Tibial nerve (tissue), 4 donors: ENCODE data around the gene CACNA1B. TPM values are rescaled to one million over a fixed set of nuclear protein-coding genes. Genes with fewer than 3 reads are reported as not detected.

Experiments used
- DNase-seq, 2 donors: peaks; one replicate each; pipeline ENCODE4 v3.0.0-alpha.2; 2019; ENCODE audit warnings: low spot score in 2 of 2
- H3K27ac ChIP-seq, 4 donors: fragments of 200-600 bp; sonication (generic) in 3 of 4; one replicate each; pipeline ENCODE4 v1.5.1; 2017 to 2019; ENCODE audit warnings: mild to moderate bottlenecking in 1 of 4
- H3K27me3 ChIP-seq, 2 donors: fragments of 200-600 bp; sonication (generic) in 1 of 2; one replicate each; pipeline versions ENCODE4 v1.5.1 to v1.6.0; 2017 to 2019
- H3K36me3 ChIP-seq, 3 donors: fragments of 200-600 bp; sonication (generic); one replicate each; pipeline ENCODE4 v1.5.1; 2018 to 2019
- H3K4me1 ChIP-seq, 4 donors: fragments of 200-600 bp; sonication (generic) in 3 of 4; one replicate each; pipeline ENCODE4 v1.5.1; 2017 to 2019
- H3K4me3 ChIP-seq, 4 donors: fragments of 200-600 bp; sonication (generic) in 3 of 4; one replicate each; pipeline ENCODE4 v1.5.1; 2017 to 2019; ENCODE audit warnings: mild to moderate bottlenecking in 1 of 4, moderate library complexity in 1 of 4
- H3K9me3 ChIP-seq, 4 donors: fragments of 200-600 bp; sonication (generic) in 3 of 4; one replicate each; pipeline ENCODE4 v1.5.1; 2017 to 2019
- EP300 ChIP-seq, 2 donors: sonication (generic); formaldehyde crosslinking; IDR thresholded peaks; one replicate each; pipeline ENCODE4 v1.6.1; 2017; ENCODE audit warnings: antibody characterized with exemption in 2 of 2, mild to moderate bottlenecking in 1 of 2
- POLR2A ChIP-seq, 2 donors: fragments of 450-650 bp; IDR thresholded peaks; one replicate each; pipeline ENCODE4 v1.6.1; 2017; ENCODE audit warnings: antibody characterized with exemption in 2 of 2, mild to moderate bottlenecking in 2 of 2, moderate library complexity in 2 of 2
- WGBS, 2 donors: methylation state at CpG; one replicate each; pipeline ENCODE4 v1.1.5; 2018; 5-methylcytosine and 5-hydroxymethylcytosine counted together
- total RNA-seq, 4 donors: library from RNA; depleted of rRNA; stranded (reverse); fragments of >200 nt; gene quantifications; one replicate each; pipeline ENCODE4 v1.1.0, GENCODE V29; 2016
- TF ChIP-seq, protein P1 (sequence below), 5 experiments: fragments of 200-600 bp in 3 of 5; fragments of 450-650 bp in 2 of 5; sonication (generic) in 3 of 5; IDR thresholded peaks; one replicate each; pipeline ENCODE4 v1.5.1; 2016 to 2019; ENCODE audit warnings: antibody characterized with exemption in 5 of 5, mild to moderate bottlenecking in 3 of 5, moderate library complexity in 2 of 5

Gene CACNA1B
- total RNA-seq, 4 donors from 2014 or later = under 0.01 TPM; not detected in 2

GRCh38 chr9:138042146-138042545 lies 164.6 kb downstream of the CACNA1B start:
- no peak for TF ChIP-seq EP300 (IDR thresholded peaks at IDR 0.05)
- no peak for TF ChIP-seq POLR2A (IDR thresholded peaks at IDR 0.05)
- H3K4me1 ChIP-seq = no peaks in the 10 kb centered on the region
- H3K4me3 ChIP-seq = no peak overlapping the region
- H3K27ac ChIP-seq = no peak overlapping the region
- no peaks in the 10 kb centered on the region for H3K9me3 ChIP-seq
- WGBS, 2 donors = 84 to 86% methylated on average over 7 of the region's 7 CpGs
- no peaks in the 10 kb centered on the region for H3K27me3 ChIP-seq
- H3K36me3 ChIP-seq = no peaks in the 10 kb centered on the region
- no peak for DNase-seq

- 48 to 64% methylated on average over 8 of the region's 8 CpGs for WGBS, 2 donors
- DNase-seq = no peak
- H3K27me3 ChIP-seq = no peaks in the 10 kb centered on the region
- H3K9me3 ChIP-seq = no peaks in the 10 kb centered on the region
- H3K4me3 ChIP-seq = no peak overlapping the region
- TF ChIP-seq POLR2A (IDR thresholded peaks at IDR 0.05) (no peak), EP300 (IDR thresholded peaks at IDR 0.05) (no peak)
- TF ChIP-seq, protein P1, sequence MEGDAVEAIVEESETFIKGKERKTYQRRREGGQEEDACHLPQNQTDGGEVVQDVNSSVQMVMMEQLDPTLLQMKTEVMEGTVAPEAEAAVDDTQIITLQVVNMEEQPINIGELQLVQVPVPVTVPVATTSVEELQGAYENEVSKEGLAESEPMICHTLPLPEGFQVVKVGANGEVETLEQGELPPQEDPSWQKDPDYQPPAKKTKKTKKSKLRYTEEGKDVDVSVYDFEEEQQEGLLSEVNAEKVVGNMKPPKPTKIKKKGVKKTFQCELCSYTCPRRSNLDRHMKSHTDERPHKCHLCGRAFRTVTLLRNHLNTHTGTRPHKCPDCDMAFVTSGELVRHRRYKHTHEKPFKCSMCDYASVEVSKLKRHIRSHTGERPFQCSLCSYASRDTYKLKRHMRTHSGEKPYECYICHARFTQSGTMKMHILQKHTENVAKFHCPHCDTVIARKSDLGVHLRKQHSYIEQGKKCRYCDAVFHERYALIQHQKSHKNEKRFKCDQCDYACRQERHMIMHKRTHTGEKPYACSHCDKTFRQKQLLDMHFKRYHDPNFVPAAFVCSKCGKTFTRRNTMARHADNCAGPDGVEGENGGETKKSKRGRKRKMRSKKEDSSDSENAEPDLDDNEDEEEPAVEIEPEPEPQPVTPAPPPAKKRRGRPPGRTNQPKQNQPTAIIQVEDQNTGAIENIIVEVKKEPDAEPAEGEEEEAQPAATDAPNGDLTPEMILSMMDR (IDR thresholded peaks at IDR 0.05) = no peak
- no peaks in the 10 kb centered on the region for H3K36me3 ChIP-seq
- no peak overlapping the region for H3K27ac ChIP-seq
- H3K4me1 ChIP-seq = no peaks in the 10 kb centered on the region
Observed at GRCh38 chr9:138042640-138043039, 165.1 kb downstream of the CACNA1B start.

DNA sequence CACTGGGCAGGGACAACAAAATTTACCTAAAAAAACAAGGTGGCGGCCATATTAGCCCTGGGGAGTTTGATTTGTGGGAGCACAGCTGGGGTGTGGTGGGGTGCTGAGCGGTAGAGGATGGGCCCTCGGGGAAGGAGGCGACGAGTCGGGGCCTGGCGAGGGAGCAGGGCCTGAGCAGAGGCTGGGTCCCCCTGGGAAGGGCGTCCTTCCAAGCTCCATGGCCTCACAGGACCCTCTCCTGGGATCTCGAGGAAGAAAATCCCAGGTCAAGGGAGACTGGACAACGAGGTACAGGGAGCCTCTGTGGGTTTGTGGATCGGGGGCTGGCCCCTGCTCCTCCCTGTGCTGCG lies 165.5 kb downstream of the CACNA1B start:
- Histone ChIP-seq H3K36me3 (no peaks in the 10 kb centered on the region), H3K4me3 (no peak overlapping the region), H3K27ac (no peak overlapping the region), H3K4me1 (no peaks in the 10 kb centered on the region), H3K27me3 (no peaks in the 10 kb centered on the region), H3K9me3 (no peaks in the 10 kb centered on the region)
- TF ChIP-seq, protein P1 (IDR thresholded peaks at IDR 0.05) = no peak
- TF ChIP-seq EP300 (IDR thresholded peaks at IDR 0.05) (no peak), POLR2A (IDR thresholded peaks at IDR 0.05) (no peak)
- no peak for DNase-seq
- WGBS, 2 donors = 77 to 90% methylated on average over 11 to 12 of the region's 12 CpGs

DNA sequence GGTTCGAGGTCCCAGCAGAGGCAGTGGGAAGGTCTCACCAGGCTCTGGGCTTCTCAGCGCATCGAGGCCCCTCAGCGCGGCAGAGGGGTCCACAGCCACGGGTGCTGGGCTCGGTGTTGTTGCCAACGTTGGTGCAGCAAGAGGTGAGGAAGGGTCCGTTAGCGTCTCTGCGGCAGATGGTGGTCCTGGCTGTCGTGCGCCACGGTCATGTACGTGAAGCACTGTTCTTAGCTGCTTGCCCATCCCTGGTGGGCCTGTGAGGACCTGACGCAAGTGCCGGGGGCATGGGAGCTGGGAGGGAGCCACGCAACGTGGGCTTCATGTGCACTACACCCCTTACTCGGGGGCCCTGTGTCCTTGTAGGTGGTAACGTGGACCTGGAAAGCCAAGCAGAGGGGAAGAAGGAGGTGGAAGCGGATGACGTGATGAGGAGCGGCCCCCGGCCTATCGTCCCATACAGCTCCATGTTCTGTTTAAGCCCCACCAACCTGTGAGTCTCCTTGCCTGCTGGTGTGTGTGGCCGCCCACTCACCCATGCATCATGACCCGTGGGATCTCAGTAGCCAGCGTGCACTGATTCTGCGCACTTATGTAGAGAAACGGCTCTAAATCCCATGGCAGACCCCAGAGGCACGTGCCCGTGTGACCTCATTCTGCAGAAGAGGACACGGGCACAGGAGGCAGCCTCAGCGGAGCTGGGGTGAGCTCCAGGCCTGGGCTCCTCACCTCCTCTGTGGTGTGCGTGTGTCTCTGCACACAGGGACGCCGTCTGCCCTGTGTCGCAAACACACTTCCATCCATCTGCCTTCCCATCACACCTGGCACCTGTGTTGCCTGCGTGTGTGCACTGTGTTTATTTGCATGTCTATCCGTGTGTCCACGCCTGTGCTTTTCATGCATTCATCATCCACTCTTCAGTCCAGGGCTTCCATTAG lies 166.1 kb downstream of the CACNA1B start:
- Histone ChIP-seq H3K27ac (no peak overlapping the region), H3K4me3 (no peak overlapping the region), H3K9me3 (no peaks in the 10 kb centered on the region), H3K4me1 (no peaks in the 10 kb centered on the region), H3K27me3 (no peaks in the 10 kb centered on the region), H3K36me3 (no peaks in the 10 kb centered on the region)
- no peak for DNase-seq
- no peak for TF ChIP-seq EP300 (IDR thresholded peaks at IDR 0.05)
- TF ChIP-seq, protein P1 (IDR thresholded peaks at IDR 0.05) = no peak
- TF ChIP-seq POLR2A (IDR thresholded peaks at IDR 0.05) = no peak
- WGBS, 2 donors = 89 to 94% methylated on average over 39 to 42 of the region's 42 CpGs

DNA sequence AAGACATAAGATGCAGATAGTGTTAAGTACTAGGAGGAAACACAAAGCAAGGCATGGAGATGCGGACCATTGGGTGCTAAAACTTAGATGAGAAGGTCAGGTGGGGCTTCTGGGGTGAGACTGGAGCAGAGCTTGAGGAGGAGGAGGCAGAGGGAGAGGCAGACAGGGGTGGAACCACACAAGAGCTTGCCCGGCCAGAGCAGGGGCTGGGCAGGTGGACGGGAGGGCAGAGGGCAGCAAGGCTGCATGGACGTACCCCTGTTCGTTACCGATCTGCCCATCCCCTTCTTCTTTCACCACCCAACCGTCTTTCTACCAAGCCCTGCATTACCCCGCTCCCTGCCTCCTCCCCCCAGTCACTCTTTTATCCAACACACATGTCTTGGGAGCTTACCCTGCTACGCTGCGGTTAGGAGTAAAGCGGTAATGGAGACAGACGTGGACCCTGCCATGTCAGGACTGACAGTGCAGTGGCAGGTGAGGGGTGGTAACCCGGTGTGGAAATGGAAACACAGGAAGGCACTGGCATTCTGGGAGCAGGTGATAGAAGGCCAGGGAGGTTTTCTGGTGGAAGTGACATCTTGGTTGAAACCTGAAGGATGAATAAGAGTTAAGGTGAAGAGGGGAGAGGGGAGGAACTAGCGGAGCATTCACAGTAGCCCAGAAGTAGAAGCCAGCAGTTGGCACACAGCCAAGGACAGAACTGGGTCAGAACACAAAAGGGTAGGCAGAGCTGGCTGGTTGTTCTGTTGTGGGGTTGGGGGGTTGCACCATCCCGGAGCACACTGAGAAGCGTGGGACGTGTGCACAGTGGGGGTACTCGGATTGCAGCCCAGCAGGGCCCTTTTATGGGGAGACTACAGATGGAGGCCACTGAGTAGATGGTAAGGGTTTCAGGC lies 167.2 kb downstream of the CACNA1B start:
- Histone ChIP-seq H3K27me3 (no peaks in the 10 kb centered on the region), H3K9me3 (no peaks in the 10 kb centered on the region), H3K4me1 (no peaks in the 10 kb centered on the region), H3K4me3 (no peak overlapping the region), H3K36me3 (no peaks in the 10 kb centered on the region), H3K27ac (no peak overlapping the region)
- no peak for DNase-seq
- 66 to 70% methylated on average over 18 of the region's 18 CpGs for WGBS, 2 donors
- TF ChIP-seq EP300 (IDR thresholded peaks at IDR 0.05) = no peak
- TF ChIP-seq, protein P1 (IDR thresholded peaks at IDR 0.05) = no peak
